Measurements from ENCODE around the gene RNF41.
A peak's percentile ranks its signal among the peaks of the same experiment; 100 is the strongest.
"Not testable (repeated sequence)": the region's sequence is repeated elsewhere in the genome, so short reads cannot be mapped to it uniquely, and the experiment has no call there.

RNF41 gene

GRCh38 chr12:56221757-56222530 is at the start of gene RNF41:
RNF41 (minus strand) TSS chr12:56221922; CDS start chr12:56214047, 7,875 bp downstream.
- DNase-seq: peak; percentile 98

DNA sequence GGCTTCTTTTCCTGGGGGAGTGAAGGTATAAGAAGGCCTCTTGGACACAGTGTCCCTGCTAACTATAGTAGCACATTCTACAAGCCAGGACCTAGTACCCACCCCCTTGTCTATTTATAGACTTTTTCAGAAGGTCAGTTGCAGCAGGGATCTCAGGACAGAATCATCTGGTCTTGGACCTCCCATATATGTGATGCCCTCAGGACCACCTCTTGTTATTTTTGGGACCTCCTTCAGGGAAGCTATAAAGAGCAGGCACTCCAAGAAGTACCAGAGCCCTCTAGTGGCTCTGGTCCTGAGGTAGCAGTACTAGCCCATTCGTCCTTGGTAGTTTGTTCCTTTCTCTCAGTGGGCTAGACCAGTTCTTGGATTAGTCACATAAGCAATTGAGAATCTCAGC is 49.3 kb upstream of the RNF41 start:
- DNase-seq: peak; percentile 25

- no peak for DNase-seq
Measured at GRCh38 chr12:56267443-56268071, 45.8 kb upstream of the RNF41 start.

DNA sequence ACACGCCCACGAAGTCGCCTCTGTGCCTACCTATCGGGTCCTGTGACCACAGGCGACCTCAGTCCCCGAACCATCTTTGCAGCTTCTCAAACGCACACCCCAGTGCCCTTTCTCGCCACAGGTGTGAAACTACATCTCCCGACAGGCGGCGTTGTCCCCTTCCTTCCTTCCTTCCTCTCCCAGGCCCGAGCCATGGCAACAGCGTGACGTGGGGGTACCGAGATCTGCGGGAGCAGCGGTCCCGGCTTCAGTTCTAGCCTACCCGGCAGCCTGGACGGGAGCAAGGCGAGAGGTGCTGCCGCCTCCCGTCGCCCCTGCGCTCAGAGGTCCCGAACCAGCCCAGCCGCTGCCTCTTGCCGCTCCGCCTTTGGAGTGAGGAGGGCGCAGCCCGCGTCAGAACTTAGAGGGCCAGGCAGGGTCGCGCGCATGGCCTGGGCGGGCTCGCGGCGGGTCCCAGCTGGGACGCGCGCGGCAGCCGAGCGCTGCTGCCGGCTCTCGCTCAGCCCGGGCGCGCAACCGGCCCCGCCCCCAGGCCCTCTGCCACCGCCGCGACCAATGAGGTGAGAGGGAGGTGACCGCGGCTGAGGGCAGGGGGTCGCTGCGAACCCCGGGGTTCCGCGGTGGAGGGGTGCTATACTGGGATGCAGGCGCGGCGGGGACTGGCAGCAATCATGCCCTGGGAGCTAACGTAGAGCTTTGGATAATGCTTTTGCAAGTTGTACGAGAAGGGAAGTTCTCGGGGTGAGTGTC is 45.1 kb upstream of the RNF41 start, which contains the start of gene COQ10A:
TSS of gene COQ10A (plus strand) at position 250 of the 750 bp plus-strand sequence. CDS start at position 427, 177 bp downstream.
- peak; percentile 81 for DNase-seq

DNA sequence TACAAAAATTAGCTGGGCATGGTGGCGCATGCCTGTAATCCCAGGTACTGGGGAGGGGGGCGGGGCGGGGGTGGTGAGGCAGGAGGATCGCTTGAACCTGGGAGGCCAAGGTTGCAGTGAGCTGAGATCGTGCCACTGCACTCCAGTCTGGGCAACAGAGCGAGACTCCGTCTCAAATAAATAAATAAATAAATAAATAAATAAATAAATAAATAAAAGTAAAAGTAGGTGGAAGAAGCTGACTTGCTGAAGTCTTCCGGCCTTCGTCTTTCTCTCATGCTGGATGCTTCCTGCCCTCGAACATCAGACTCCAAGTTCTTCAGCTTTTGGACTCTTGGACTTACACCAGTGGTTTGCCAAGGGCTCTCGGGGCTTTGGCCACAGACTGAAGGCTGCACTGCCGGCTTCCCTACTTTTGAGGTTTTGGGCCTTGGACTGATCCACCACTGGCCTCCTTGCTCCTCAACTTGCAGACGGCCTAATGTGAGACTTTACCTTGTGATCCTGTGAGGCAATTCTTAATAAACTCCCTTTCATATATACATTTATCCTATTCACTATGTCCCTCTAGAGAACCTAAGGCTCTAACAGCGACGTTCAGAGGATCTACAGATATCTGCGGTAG is 44.5 kb upstream of the RNF41 start:
- DNase-seq: not testable (repeated sequence)

DNA sequence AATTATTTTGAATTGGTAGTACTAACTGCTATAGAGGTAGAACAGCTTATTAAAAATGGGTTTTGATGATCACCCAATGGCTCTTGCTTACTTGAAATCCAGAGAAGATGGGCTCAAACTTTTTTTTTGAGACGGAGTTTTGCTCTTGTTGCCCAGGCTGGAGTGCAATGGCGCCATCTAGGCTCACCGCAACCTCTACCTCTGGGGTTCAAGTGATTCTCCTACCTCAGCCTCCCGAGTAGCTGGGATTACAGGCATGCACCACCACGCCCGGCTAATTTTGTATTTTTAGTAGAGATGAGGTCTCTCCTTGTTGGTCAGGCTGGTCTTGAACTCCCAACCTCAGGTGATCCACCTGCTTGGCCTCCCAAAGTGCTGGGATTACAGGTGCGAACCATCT is 41.2 kb upstream of the RNF41 start:
- not testable (repeated sequence) for DNase-seq

- peak; percentile 83 for DNase-seq
Measured at GRCh38 chr12:56261503-56262232, 39.9 kb upstream of the RNF41 start.

GRCh38 chr12:56260921-56261320 is 39.2 kb upstream of the RNF41 start:
- no peak for DNase-seq

DNA sequence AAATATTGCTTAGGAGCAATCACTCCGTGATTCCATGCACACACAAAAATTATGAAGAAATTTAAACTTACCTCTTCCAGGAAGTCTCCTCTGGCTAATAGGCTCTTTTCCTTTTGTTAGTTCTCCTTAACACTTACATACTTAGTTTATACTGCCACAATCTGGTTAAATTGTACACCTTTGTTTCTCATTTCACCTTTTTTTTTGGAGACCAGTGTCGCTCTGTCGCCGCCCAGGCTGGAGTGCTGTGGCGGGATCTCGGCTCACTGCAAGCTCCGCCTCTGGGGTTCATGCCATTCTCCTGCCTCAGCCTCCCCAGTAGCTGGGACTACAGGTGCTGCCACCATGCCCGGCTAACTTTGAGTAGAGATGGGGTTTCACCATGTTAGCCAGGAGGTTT is 38.7 kb upstream of the RNF41 start:
- DNase-seq: no peak

GRCh38 chr12:56258820-56259183 is 37.1 kb upstream of the RNF41 start:
- no peak for DNase-seq

DNA sequence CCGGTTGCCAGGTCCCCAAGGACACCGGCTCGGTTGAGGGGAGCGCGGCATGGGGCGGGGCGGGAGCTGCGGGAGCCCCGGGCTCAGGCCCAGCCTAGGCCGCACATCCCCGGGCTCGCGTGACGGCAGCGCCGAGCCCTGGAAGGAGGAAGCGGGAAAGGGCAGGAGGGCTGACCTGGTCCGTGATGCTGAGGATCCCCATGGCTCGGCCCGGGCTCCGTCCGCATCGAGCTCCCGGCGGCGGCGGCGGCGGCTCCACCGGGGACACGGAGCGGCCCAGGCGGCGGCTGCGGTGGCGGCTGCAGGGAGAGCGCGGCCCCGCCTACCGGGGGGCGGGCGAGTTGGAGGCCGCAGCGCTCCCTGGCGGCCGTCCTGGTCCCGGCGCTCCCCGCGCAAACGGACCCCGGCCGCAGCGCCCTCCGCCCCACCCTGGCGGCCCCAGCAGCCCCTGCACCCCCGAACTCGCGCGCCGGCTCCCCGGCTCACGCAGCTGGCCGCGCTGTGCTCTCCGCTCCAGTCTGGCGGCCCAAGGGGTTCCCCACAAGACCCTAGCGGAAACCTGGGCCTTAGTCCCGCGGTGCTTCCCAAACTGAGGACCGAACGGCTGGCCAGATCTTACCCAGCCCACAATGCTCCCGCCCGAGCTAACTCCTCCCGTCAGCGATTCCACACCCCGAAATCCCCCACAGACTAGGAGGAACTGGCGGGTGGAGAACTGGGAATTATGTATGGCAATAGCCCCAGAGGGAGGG is 36.5 kb upstream of the RNF41 start, which contains the start of gene ANKRD52:
TSS of gene ANKRD52 (minus strand) at position 317 of the 752 bp plus-strand sequence. CDS start at position 202, 115 bp downstream.
- DNase-seq: peak; percentile 80

DNA sequence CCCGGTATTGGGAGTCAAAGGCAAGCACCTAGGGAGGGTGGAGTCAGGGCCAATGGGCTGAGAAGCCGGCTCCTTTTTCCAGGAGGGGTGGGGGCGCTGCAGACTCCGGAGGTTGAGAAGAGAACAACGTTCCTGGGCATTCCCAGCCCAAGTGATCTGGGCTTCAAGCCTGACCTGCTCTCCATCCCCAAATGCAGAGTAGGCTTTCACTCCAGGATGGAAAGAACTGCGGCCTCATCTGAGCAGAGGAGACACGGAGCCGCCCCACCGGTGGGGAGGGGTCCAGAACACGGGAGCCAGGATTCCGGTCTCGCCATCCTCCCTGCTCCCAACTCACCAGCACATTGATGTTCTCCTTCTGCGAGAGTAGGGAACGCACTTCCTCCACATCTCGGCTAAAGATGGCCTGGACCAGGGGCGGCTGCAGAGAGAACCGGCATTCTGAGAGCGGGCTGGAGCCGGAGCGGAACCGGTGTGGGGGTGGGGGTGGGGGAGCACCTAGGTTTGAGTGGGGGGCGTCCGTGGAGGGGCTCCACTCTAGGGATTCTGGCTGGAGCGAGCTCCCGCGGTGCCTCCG is 35.9 kb upstream of the RNF41 start:
- DNase-seq: peak; percentile 26

DNA sequence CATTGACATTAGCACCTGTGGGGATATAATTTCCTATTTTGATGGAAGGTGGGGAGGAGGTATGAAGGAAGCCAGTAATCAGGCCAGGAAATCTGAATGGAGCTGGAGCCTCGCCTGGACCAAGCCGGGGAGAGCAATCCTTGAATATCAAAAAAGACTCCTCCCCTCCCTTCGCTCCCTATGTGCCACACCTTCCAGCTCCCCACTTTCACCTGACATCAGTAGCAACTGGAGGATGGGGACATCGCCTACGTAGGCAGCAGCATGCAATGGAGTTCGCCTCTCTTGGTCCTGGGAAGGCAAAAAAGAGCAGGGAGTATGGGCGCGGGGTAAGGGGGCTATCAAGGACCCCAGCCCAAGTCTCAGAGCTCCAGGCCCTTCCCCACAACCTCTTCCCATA is 35.3 kb upstream of the RNF41 start:
- DNase-seq: no peak

DNA sequence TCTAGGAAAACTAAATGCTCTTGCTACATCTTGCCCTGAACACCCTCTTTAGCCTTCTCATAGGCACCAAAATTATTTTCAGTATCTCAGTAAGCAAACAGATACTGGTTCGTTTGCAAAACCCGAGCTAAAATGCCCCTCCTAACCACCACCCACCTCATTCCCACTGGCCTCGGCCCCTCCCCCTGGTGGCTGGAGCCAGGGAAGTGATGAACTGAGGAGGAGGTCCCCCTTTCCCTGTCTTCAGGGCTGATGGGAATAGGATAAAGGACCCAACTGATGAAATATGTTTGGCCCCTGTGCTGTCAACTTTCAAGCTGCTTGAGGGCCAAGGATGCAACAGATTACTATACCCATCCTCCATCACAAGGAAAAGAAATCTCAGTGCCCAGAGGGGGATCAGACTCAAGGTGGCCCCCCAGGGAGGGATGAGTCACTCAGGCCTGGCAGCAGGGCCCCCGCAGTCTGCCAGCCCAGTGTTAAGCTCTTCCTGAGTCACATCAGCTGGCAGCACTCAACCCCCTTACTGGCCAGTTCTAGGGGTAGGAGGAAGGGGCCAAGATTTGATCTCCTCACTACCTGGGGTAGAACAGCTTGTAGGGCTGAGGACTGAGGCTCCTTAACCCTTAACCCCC is 34.7 kb upstream of the RNF41 start:
- peak; percentile 35 for DNase-seq

DNA sequence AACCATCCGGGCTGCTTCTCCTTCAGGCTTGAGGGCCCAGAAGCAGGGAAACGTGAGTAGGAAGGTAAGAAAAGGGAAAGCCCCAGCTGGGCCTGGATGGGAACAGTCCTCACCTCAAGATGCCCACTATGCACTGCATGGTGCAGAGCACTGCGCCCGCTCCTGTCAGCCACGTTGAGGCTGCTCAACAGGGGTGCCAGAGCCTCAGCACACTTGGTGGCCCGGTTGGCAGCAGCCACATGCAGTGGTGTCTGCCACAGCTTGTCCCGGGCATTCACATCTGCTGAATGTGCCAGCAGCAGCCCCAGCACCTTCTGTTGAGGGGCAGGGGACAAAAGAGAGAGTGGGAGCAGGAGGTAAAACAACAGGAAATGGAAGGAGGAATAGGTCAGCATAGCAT is 33.9 kb upstream of the RNF41 start:
- no peak for DNase-seq

GRCh38 chr12:56253091-56253490 is 31.4 kb upstream of the RNF41 start:
- no peak for DNase-seq

GRCh38 chr12:56252649-56253048 is 30.9 kb upstream of the RNF41 start:
- DNase-seq: no peak

DNA sequence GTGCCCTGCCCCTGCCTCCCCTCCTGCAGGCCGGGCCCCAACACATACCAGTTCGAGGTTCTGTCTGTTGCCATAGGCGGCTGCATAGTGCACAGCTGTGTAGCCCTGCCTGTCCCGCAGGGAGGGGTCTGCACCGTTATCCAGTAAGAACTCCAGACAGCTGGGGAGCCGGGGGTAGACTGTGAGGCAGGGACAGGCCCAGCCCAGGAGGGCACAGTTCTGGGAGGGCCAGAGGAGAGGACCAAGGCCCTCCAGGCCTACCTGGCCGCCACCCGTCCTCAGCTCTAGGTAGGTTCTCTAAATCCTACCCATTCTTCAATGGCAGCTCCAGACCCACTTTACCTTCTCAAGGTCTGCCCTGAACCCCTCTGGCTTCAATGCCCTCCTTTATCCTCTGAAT is 27.0 kb upstream of the RNF41 start:
- no peak for DNase-seq

GRCh38 chr12:56247923-56248322 is 26.2 kb upstream of the RNF41 start:
- DNase-seq: no peak

GRCh38 chr12:56244494-56244893 is 22.8 kb upstream of the RNF41 start:
- no peak for DNase-seq

GRCh38 chr12:56243731-56244181 is 22.0 kb upstream of the RNF41 start:
- DNase-seq: no peak

All from fibroblast of upper back skin (primary cell).